ENCODE data around the gene PDE11A.

DNA sequence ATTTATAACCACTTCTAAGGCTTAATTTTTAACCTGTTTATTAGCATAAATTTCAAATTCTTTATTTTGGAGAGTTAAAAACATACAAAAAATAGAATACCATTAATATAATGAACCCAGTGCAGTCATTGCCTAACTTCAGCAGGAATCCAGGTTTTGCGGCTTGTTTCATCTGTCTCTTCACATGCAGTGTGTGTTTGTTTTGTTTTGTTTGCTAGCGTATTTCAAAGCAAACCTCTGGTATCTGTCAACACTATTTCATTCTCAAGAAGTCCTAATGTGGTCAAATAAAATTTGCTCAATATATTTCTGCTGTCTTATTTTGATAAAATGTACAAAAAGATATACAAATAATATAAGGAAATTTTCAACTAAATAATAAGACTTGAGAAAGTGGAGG, 351.5 kb downstream of the PDE11A start:
- no peak for TF ChIP-seq POLR2A (IDR thresholded peaks at IDR 0.05; ENCODE audit: low read length)
- no peak for TF ChIP-seq GATA1 (IDR thresholded peaks at IDR 0.05; ENCODE audit: low read depth, low read length)
